GM10847 (cell line): Measurements from ENCODE around the gene CHST14.

Experiments used
- POLR2A ChIP-seq: IDR thresholded peaks from 2 replicates; pipeline ENCODE4 v1.6.1; 2011; ENCODE audit not compliant: insufficient read length; ENCODE audit errors: extremely low read depth

The CHST14 gene

DNA sequence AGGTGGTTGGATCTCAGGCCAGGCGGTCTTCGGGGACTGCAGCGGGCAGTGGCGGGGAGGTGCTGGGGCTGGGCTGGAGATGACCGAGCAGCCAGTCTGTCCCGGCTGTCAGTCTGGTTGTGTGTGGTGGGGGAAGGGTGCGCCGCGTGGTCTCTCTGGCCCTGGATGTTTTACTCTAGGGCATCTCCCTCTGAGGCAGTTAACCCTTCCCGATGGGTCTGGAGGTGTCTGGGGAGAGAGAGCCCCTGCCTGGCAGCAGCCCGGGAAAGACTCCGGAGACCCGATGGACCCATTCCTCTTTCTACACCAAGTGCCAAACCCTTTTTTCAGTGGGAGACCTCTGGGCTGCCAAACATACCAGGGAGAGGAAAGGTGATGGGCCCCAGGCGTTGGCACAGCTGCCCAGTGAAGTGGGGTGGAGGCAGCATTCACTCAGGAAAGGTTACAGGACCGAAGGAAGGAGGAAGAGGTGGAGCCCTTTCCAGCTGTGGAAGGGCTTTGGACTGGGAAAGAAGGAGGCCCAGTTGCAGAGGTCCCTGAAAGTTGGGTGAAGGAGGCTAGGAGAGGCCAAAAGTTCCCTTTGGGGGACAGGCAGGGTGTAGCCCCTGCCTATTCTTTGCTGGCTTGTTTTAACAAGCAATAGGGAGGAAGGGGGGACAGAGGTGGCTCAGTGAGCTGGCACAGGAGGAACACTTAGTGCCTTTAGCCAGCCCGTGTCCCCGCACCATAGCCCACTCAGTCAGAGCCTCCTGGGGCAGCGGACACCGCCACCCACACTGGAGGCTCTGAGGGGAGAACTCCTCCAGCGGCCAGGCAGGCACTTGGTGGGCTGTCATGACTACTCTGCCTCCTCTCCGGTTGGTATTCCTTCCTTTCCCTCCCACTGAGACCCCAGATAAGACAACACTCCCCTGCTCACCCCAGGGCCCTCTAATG lies 32.8 kb upstream of the CHST14 start:
- no peak for TF ChIP-seq POLR2A

DNA sequence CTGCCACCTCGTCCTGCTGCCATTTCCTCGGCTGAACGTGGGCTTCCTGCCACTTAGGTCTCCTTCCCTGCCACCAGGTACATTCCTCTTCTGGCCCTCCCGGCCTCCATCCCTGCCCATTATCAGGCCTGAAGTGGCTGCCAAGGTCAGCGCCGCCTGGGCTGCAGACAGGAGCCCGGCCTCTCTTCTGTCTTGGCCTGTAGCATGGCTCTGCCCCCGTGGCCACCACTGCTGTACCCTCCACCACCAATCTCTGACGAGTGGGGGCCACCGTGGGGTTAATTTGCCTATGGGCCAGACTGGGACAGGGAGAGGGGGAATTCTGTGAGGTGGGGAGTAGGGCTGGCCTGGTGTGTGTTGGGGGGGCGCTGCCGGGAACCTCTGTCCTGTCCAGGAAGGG lies 32.1 kb upstream of the CHST14 start:
- no peak for TF ChIP-seq POLR2A

DNA sequence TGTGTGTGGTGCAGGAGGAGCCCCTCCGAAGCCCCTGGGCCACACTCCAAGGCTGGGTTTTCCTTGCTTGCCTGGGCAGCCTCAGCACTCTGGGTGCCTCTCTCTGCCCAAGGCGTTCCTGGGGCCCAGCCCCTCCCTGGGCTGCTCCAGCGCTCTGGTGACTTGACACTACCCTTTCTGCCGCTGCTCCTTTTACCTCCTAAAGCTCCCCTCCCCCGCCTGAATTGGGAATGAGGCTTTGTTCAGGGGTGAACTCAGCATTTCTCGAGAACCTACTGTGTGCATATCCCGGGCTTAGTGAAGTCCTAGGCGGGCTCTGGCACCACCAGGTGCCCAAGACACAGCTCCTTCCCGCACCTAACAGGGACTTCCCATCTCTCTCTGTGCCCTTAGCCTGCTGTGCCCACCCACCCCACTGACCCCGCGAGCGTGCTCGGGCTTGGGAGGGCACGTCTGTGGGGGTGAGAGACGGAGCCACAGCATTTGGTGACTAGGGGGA lies 31.3 kb upstream of the CHST14 start:
- no peak for TF ChIP-seq POLR2A

DNA sequence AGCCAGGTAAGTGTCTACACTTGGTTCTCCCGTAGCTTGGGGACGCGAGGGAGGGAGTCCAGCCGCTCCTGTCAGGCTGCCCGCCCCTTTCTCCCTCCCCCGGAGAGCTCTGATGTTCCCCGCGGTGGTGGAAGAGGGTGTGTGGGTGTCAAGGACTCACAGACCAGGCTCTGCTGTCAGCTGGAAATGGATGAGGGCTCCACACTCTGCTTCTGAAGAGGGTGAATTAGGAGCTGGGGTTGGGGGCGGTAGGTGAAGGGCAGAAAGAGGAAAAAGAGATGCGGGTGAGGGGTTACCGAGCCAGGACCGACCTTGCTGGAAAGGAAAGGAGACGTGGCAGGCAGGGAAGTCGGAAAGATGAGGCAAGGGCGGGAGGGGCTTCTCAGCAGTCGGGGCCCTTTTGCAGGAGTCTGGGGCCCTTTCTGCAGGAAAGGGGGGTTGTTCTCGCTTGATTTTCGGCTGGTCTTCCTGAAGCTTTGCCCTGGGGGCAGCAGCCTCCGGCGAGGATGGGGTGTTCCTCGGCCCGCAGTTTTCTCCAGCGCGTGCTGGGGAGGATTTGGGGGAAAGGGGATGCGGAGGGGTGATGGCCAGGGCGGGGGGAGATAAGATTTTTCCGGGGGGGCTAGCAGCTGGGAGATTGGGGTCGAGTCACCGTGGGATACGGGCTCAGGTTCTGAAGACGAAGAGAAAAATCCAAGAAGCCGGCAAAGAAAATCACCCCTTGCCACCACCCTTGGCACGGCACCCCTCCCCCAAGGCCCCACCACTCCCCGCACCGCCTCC lies 30.6 kb upstream of the CHST14 start:
- no peak for TF ChIP-seq POLR2A

DNA sequence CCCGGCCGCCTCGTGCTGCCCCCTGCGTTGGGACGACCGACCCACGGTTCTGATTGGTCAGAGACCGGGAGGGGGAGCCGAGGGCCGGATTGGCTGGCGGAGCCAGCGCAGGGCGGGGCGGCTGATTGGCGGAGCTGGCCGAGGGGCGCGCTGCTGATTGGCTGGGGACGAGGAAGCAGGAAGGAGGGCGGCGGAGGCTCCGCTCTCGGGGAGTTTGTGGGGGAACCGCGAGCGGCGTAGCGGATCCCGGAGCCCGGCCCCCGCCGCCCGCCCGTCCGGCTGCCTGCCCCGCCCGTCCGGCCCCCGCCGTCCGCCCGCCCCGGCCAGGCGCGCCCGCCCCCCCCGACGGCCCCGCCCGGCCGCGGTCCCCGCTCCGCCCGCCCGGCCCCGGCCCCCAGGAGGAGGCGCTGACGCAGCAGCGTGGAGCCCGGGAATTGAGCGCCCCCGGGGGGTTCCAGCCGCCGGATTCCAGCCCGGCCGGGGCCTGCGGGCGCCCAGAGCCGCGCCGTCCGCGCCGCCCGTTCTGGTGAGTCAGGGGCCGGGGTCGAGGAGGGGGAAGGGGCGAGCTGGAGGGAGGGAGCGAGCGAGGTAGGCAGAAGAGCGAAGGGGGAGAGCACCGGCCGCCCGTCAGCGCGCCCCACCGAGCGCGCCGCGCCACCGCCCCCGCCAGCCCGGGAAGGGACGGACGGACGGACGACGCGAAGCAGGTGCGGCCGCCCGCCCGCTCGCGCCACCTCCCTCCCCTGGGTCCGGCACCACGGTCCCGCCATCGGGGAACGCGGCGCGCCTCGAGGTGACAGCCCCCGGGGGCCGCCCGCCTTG lies 29.8 kb upstream of the CHST14 start, which contains the start of gene BAHD1:
TSS of gene BAHD1 (plus strand) at position 211 of the 822 bp plus-strand sequence. CDS start 17,512 bp downstream, outside the sequence.
- peak; percentile 30 for TF ChIP-seq POLR2A

DNA sequence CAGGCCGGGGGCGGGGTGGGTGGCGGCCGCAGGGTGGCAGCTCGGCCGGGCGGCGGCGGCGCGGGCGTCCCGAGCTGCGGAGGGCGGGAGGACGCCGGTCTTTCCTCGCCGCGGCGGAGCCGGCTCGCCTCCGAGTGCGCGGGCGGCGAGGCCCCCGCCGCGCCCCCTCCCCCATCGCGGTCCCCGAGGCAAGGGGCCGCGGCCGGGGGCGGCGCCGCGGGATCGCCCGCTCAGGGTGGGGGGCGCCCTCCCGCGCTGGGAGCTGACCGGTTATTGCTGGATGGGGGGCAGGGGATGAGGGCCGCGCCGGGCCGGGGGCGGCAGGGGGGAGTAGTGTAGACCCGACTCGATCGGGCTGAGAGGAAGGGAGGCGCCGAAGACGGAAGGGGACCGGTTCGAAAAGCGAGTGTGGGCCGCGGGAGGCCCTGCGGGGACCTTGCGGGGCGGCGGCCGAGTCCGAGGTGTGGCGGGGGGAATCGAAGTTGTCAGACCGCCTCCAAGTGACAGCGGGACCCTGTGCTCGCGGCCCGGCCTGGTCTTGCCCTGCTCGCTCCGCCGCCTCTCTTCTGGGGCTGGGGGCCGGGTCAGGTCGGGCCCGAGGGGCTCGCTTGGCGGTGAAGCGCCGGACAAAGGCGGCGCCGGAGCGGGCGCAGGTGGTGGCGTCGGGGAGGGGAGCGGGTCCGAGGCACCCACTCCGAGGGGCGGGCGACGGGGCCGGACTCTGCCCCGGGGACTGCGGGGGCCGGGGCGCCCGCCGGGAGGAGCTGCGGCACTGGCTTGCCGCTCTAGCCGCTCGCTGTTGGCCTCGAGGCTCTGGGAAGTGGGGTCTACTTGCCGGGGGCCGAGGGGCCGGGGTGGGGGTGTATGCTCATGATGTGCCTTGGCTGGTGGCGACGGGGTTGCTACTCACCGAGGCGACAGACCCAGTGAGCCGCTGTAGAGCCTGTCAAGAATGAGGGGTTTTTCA lies 28.9 kb upstream of the CHST14 start:
- TF ChIP-seq POLR2A = no peak

DNA sequence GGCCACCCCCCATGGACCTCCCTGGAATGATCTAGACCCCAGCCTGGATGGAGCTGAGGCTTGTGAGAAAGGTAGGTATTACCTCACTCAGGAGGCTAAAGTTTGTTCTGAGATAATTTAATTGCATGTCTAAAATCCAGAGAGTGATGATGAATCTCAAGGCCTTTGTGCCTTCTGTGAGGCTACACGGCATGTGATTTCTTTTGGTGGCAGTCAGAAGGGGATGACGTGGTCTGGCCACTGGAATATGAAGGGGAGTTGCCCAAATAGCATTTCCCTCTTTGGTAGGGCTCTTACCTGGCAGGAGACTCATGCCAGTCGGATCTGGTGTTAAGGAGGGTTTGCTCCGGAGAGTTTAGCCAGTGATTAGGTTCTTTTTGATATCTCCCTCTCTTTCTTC lies 27.5 kb upstream of the CHST14 start:
- no peak for TF ChIP-seq POLR2A

DNA sequence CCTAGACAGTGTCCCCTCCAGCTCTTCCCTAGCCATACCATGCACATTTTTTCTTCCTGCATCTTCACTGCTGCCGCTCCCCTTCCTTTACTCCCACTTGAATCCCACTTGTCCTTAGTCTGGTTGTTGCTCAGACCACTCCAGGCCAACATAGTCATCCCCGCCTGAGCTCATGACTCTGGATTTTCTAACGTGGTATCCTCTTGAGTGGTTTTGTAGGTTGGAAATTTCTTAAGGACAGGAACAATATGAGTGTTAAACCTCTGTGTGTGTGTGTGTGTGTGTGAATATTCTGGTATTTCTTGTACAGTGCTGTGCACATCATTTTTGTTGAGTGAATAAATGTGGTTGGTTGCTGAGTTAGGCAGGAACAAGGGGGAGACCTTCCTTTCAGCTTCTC lies 26.9 kb upstream of the CHST14 start:
- TF ChIP-seq POLR2A = no peak

DNA sequence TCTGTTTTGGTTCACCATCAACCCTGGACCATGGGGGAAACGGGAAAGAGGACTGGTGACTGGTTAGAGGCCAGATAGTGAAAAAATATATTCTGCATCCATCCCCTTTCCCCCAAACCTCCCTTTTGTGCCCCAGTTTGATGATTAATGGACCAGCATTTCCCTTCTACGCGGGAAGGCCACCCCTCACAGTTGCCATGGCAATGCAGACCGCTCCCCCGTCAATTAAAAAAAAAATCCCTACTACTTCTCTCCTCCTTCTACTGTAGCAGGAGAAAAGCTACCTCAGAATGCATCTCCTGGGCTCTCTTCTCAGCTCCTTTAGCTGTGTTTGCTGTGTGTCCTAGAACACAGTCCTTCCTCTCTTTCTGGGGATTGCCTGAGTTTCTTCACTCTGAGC lies 26.0 kb upstream of the CHST14 start:
- no peak for TF ChIP-seq POLR2A

DNA sequence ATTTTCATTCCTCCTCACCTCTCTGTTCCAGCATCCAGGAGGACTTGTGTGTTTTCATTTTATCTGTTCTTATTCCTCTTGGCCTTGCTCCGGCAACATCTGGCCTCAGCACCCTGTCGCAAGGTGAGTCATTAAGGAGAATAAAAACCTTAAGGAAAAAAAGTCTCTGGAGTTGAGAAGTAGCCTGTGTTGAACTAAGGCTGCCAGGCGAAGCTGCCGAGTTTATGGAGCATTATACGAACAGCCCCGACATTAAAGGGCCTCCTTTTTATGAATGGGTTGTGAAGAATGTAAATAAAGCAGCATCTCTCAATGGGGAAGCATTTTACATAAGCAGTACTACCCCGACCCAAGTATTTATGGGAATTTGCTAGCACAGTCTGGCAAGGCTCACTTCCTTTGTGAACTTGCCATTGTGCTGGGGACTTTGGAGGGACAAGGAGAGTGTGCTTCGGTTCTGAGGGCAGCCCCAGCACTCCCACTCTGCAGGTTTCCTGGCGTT lies 25.3 kb upstream of the CHST14 start:
- no peak for TF ChIP-seq POLR2A

DNA sequence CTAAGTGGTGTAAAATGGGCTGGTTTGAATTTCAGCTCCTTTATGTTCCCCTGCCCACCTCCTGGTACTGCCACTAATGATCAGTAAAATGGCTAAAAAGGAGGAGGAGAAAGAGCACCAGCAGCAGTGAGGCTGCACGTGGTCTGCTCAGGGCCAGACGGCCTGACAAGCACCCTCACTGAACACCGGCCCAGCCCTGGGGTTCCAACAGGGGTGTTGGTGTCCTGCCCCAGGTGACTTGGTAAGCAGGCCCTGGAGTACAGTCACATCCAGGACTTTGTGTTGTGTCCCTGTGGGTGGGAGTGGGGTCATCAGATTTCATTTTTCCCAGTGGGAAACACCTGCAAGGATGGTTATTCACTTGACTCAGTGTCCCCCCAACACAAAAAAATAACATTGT lies 24.6 kb upstream of the CHST14 start:
- no peak for TF ChIP-seq POLR2A

DNA sequence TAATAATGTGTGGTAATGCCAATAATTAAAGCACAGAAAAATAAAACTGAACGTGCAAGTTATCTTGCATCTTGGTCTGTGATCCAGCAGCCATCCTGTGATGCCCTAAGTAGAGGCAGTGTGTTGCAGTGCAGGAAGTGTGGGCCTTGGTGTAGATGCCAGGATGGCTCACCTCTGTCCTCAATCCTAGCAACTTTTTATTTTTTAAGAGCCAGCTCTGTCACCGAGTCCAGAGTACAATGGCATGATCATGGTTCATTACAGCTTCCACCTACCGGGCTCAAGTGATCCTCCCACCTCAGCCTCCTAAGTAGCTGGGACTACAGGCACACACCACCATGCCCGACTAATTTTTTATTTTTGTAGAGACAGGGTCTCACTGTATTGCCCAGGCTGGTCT lies 22.4 kb upstream of the CHST14 start:
- no peak for TF ChIP-seq POLR2A

DNA sequence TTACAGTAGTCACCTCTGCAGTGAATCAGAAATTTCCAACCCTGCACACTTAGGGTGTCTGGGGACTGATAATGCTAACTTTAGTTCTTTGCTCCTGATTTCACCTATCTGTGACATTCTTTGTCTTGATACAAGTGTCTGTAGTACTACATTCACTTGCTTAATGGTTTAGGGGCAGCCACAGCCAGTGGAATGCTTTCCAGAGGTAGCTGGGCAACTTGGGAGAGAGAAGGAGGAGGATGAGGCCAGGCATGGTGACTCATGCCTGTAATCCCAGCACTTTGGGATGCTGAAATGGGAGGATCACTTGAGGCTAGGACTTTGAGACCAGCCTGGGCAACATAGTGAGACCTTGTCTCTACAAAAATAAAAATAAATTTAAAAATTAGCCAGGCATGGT lies 21.5 kb upstream of the CHST14 start:
- TF ChIP-seq POLR2A = no peak

DNA sequence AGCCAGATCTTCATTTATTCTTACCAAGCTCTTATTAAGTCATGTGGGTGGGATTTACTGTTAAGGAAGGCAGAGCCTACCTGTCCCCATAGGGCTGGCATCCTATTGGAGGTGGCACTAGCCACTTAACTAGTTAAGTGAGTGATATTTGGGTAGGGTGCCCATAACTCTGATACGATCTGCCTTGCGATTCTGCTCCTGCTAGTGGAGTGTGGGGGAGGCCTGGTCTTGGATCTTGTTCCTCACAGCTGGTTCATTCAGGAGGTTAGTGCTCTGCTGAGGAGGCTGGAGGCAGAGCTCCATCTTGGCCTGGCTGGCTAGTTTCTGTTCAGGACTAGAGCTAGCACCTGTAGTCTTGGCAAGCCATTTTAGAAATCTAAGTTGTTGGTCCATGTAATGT lies 20.7 kb upstream of the CHST14 start:
- no peak for TF ChIP-seq POLR2A
